Stimulated activated memory B cell treated with anti-CD40 and anti-IgM and Interleukin-4, amounts not matched to agents 10 μg/mL and 1 μg/mL and 100 μg/mL, for 72 hours (primary cell): ENCODE measurements around the gene MYH1.
"Not testable (repeated sequence)": the region's sequence is repeated elsewhere in the genome, so short reads cannot be mapped to it uniquely, and the experiment has no call there.

Source experiments
- ATAC-seq: fragments of 150-1000 bp; cut with Tn5 transposase; 2 replicates; pipeline ENCODE4 v1.10.0; 2021
- H3K27ac Mint-ChIP-seq: one replicate; pipeline ENCODE4 v1.8.0; 2022; ENCODE audit warnings: mild to moderate bottlenecking, mixed read lengths
- H3K27me3 Mint-ChIP-seq: one replicate; pipeline ENCODE4 v1.8.0; 2022; ENCODE audit warnings: mixed read lengths
- H3K36me3 Mint-ChIP-seq: one replicate; pipeline ENCODE4 v1.8.0; 2022; ENCODE audit warnings: mixed read lengths
- H3K4me1 Mint-ChIP-seq: one replicate; pipeline ENCODE4 v1.8.0; 2022; ENCODE audit warnings: mixed read lengths
- H3K4me3 Mint-ChIP-seq: one replicate; pipeline ENCODE4 v1.8.0; 2022; ENCODE audit warnings: mild to moderate bottlenecking, moderate library complexity, mixed read lengths
- H3K9me3 Mint-ChIP-seq: one replicate; pipeline ENCODE4 v1.8.0; 2022; ENCODE audit warnings: mixed read lengths

Gene MYH1

DNA sequence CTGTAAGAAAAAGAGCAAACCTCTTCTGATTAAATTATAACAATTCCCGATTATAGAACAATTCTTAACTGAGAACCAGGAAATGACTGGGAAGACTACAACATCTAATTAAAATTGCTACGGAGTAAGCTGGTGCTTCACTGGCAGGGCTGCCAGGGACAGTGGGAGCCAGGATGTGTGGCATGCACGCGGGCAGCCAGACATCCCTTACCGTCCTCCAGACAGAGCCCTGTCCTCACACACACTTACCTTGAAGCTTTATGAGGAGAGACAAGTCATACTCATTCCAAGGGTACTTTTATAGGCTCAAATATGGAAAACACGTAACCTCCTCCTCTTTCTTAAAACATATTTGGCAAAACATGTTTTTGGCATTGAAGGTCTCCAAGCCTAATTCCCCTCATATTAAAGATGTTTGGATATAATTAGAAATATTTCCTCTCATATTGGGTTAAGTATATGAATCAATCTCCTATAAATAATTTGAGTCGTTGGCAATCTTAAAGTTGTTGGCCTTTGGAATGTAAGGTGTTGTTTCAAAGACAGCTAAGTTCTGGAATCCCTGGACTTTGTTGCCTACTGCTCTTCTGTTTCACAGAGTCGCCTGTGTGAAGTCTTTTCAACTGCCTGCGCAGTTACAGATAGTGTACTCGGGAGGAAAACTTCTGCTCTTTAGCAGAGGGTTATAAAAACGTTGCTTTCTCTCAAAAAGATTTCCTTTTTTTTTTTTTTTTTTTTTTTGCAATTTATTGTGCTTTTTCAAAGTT, at the start of gene MYH1:
Gene MYH1, minus strand, starts transcription at position 272 of the 767 bp plus-strand sequence. CDS start 1,900 bp downstream, outside the sequence.
- no peaks in the 10 kb centered on the region for H3K36me3 Mint-ChIP-seq
- H3K27me3 Mint-ChIP-seq: no peaks in the 10 kb centered on the region
- H3K27ac Mint-ChIP-seq: no peak within 1 kb of the TSS
- no peak within 1 kb of the TSS for H3K4me3 Mint-ChIP-seq
- H3K4me1 Mint-ChIP-seq: no peaks in the 10 kb centered on the region
- ATAC-seq: no peak
- H3K9me3 Mint-ChIP-seq: peaks cover 4% of the 10 kb centered on the region

- no peaks in the 10 kb centered on the region for H3K4me1 Mint-ChIP-seq
These were observed 45.8 kb upstream of the MYH1 start for GRCh38 chr17:10563991-10564660.

DNA sequence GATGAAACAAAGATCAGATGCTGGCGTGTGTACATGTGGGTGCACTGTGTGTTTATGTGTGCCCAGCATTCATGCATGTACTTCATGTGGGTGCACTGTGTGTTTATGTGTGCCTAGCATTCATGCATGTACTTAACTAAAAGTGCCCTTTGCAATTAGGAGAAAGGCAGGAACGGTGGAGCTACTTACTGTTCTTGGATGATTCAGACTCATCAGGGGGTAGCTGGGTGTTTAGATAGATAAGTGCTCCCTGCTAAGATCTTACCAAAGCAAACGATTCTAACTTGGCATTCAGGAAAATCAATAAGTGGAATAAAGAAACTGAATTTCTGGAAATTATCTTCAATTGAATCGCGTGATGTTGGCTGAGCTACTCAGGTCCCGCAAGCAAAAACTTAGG, 39.7 kb upstream of the MYH1 start:
- H3K4me3 Mint-ChIP-seq: no peak overlapping the region
- no peak for ATAC-seq
- H3K4me1 Mint-ChIP-seq: no peaks in the 10 kb centered on the region
- no peaks in the 10 kb centered on the region for H3K27me3 Mint-ChIP-seq
- H3K36me3 Mint-ChIP-seq: no peaks in the 10 kb centered on the region
- no peak overlapping the region for H3K27ac Mint-ChIP-seq
- H3K9me3 Mint-ChIP-seq: peaks cover 2% of the 10 kb centered on the region

More at GRCh38 chr17:10563991-10564660, 45.8 kb upstream of the MYH1 start:
- Mint-ChIP-seq H3K9me3 (no peaks in the 10 kb centered on the region), H3K27ac (no peak overlapping the region), H3K27me3 (peaks cover 18% of the 10 kb centered on the region), H3K36me3 (no peaks in the 10 kb centered on the region), H3K4me3 (no peak overlapping the region)
- no peak for ATAC-seq

- H3K36me3 Mint-ChIP-seq: no peaks in the 10 kb centered on the region
- no peak overlapping the region for H3K27ac Mint-ChIP-seq
- H3K4me1 Mint-ChIP-seq: no peaks in the 10 kb centered on the region
- no peaks in the 10 kb centered on the region for H3K27me3 Mint-ChIP-seq
- H3K9me3 Mint-ChIP-seq: peaks cover 2% of the 10 kb centered on the region
- ATAC-seq: no peak
- no peak overlapping the region for H3K4me3 Mint-ChIP-seq
These were observed 39.1 kb upstream of the MYH1 start for GRCh38 chr17:10557422-10557821.

DNA sequence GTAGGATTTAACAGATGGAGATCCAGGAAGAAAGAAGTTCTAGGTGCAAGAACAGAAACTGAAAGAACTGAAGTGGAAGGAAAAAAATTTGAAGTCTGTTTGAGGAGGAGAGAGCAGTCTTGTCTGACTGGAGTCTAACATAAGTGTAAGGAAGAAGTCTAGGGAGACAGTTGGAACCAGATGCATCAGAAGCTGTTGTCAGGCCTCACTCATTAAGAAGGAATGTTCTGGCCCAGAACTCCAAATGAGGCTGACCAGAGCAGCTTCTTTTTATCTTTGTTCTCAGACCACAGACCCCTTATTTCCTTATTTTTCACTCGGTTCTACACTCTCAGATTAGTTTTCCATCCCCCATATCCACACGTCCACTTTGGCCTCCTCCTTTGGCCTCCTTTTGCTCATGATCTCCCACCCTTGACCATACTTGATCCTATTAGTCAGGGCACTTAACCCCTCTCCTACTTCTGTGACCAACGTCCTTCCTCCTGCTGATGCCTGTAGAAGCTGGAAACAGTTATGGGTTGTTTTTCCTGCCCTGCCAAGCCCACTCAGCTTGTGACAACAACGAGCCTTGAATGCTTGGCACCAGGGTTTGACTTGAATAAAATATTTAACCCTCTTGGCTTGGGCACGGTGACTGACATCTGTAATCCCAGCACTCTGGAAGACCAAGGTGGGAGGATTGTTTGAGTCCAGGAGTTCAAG, 38.1 kb upstream of the MYH1 start:
- Mint-ChIP-seq H3K27ac (no peak overlapping the region), H3K4me3 (no peak overlapping the region), H3K4me1 (no peaks in the 10 kb centered on the region), H3K27me3 (no peaks in the 10 kb centered on the region), H3K36me3 (no peaks in the 10 kb centered on the region), H3K9me3 (peaks cover 2% of the 10 kb centered on the region)
- no peak for ATAC-seq

DNA sequence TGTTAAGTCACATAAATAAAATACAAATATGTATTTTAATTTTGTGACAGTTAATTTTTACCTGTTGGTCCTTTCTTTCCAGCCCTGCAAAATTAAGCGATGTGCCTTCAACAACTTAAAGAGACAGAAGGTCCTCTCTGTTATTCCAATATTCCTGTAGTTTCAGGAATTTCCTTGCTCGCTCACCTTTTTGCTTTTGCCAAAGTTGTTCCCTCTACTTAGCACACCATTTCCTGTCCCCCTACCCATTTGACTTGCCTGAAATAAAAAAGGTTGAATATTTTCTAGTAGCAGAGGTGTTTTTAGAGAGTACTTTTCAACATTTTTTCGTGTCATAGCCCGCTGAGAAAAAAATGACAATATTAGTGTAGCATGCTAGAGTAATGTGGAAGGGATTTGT, 31.7 kb upstream of the MYH1 start:
- Mint-ChIP-seq H3K4me1 (no peaks in the 10 kb centered on the region), H3K36me3 (no peaks in the 10 kb centered on the region), H3K27ac (no peak overlapping the region), H3K9me3 (peaks cover 2% of the 10 kb centered on the region), H3K4me3 (no peak overlapping the region), H3K27me3 (no peaks in the 10 kb centered on the region)
- no peak for ATAC-seq

- Mint-ChIP-seq H3K4me1 (no peaks in the 10 kb centered on the region), H3K9me3 (peaks cover 2% of the 10 kb centered on the region), H3K4me3 (no peak within 1 kb of the TSS), H3K27ac (no peak within 1 kb of the TSS), H3K36me3 (no peaks in the 10 kb centered on the region), H3K27me3 (no peaks in the 10 kb centered on the region)
- ATAC-seq: no peak
These were observed 30.9 kb upstream of the MYH1 start, which contains the start of gene MYH2 for GRCh38 chr17:10549096-10549842. Gene MYH2 (minus strand): TSS chr17:10549658. CDS start chr17:10547920, 1,738 bp downstream.

- Mint-ChIP-seq H3K4me1 (no peaks in the 10 kb centered on the region), H3K9me3 (no peaks in the 10 kb centered on the region), H3K27me3 (no peaks in the 10 kb centered on the region), H3K27ac (no peak overlapping the region), H3K4me3 (no peak overlapping the region), H3K36me3 (no peaks in the 10 kb centered on the region)
- ATAC-seq: no peak
These were observed 29.0 kb upstream of the MYH1 start for GRCh38 chr17:10547351-10547750.

DNA sequence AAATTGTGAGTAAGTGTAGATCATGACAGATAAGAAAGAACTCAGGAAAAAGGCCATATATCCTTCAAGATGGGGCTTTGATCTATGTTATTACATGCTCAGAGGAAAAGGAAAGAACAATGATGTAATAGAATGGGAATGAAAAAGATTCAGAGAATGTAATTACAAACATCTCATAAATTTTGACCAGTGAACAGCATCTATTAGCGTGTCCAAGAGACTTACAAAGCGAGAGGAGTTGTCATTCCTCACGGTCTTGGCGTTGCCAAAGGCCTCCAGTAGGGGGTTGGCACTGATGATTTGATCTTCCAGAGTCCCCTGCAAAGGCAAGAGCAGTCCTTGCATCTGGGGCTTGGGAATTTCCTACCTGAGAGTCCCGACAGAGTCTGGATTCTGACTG, 25.1 kb upstream of the MYH1 start:
- not testable (repeated sequence) for H3K4me3 Mint-ChIP-seq, ATAC-seq, H3K27ac Mint-ChIP-seq, H3K27me3 Mint-ChIP-seq, H3K4me1 Mint-ChIP-seq, H3K36me3 Mint-ChIP-seq, H3K9me3 Mint-ChIP-seq

- ATAC-seq, H3K9me3 Mint-ChIP-seq, H3K4me3 Mint-ChIP-seq, H3K4me1 Mint-ChIP-seq, H3K27ac Mint-ChIP-seq, H3K27me3 Mint-ChIP-seq, H3K36me3 Mint-ChIP-seq: not testable (repeated sequence)
These were observed 22.8 kb upstream of the MYH1 start for GRCh38 chr17:10541179-10541578.

GRCh38 chr17:10532026-10532425, 13.7 kb upstream of the MYH1 start:
- Mint-ChIP-seq H3K9me3 (no peaks in the 10 kb centered on the region), H3K4me3 (no peak overlapping the region), H3K27ac (no peak overlapping the region), H3K4me1 (no peaks in the 10 kb centered on the region), H3K36me3 (no peaks in the 10 kb centered on the region), H3K27me3 (peaks cover 6% of the 10 kb centered on the region)
- ATAC-seq: no peak

DNA sequence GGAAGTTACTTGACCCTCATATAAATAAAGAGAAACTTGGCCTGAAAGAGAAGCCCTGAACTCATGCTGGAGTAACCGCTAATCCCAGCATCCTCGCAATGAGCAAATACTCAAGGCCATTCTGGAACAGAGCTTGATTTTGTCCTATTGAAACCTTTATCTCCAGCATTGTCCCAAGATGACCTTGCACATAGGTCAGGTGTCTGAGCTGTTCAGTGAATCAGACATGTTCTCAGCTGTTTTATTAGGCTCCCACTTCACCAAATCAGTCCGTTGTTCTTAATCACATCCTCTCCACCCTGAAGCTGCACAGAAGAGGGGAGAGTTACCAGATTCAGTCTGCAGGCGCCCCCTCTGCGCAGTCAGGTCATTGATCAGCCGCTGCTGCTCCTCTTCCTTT, 9.1 kb upstream of the MYH1 start:
- Mint-ChIP-seq H3K4me3 (no peak overlapping the region), H3K4me1 (no peaks in the 10 kb centered on the region), H3K27me3 (no peaks in the 10 kb centered on the region), H3K9me3 (peaks cover 6% of the 10 kb centered on the region), H3K36me3 (no peaks in the 10 kb centered on the region), H3K27ac (no peak overlapping the region)
- ATAC-seq: no peak

DNA sequence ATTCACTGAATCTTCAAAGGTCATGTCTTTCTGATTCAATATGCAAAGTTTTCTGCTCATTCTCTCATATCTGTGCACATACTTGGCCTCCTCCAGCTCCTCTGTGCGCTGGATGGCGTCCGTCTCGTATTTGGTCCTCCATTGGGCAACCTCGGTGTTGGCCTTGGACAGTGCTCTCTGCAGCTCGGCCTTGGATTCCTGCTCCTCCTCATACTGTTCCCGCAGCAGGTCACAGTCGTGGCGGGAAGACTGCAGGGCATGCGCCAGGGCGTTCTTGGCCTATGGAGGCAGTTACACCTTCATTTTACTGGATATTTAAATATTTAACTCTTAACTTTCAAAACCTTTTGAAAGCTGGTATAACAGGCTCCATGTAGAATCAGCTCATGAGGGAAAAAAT, 8.2 kb upstream of the MYH1 start:
- no peak for ATAC-seq
- Mint-ChIP-seq H3K9me3 (peaks cover 6% of the 10 kb centered on the region), H3K27ac (no peak overlapping the region), H3K4me3 (no peak overlapping the region), H3K4me1 (no peaks in the 10 kb centered on the region), H3K36me3 (no peaks in the 10 kb centered on the region), H3K27me3 (no peaks in the 10 kb centered on the region)

GRCh38 chr17:10523064-10523463, 4.7 kb upstream of the MYH1 start:
- Mint-ChIP-seq H3K36me3 (no peaks in the 10 kb centered on the region), H3K27ac (no peak overlapping the region)
- no peak for ATAC-seq

DNA sequence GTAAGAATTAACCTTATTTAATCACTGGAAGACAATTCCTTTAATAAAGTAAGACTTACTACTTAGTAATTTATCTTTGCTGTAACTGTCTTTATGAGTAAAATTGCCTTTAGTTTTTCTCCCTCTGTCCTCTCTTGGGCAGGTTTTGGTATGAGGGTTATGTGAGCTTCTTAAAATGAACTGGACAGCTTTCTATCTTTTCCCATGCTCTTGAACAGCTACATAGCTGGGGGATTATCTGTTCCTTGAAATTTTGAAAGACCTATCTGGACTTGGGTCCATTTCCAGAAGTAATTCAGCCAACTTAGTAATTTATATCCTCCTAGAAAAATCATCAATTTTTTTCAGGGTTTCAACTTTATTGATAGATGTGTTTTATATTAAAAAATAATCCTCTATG, 3.6 kb upstream of the MYH1 start:
- no peaks in the 10 kb centered on the region for H3K36me3 Mint-ChIP-seq
- H3K4me1 Mint-ChIP-seq: no peaks in the 10 kb centered on the region
- no peak for ATAC-seq
- no peak overlapping the region for H3K27ac Mint-ChIP-seq
- H3K27me3 Mint-ChIP-seq: no peaks in the 10 kb centered on the region
- H3K4me3 Mint-ChIP-seq: no peak overlapping the region
- peaks cover 6% of the 10 kb centered on the region for H3K9me3 Mint-ChIP-seq

More at GRCh38 chr17:10523064-10523463, 4.7 kb upstream of the MYH1 start:
- H3K4me1 Mint-ChIP-seq: no peaks in the 10 kb centered on the region
- H3K27me3 Mint-ChIP-seq: no peaks in the 10 kb centered on the region
- H3K9me3 Mint-ChIP-seq: peaks cover 6% of the 10 kb centered on the region
- H3K4me3 Mint-ChIP-seq: no peak overlapping the region
